Neuronal stem cell (in vitro differentiated cells): ENCODE results near the gene SMIM23.
A peak's percentile ranks its signal among the peaks of the same experiment; 100 is the strongest.

Source experiments
- DNase-seq: peaks from one replicate; pipeline ENCODE4 v3.0.0-alpha.2; 2013; ENCODE audit warnings: low spot score
- H2AFZ ChIP-seq: one replicate; pipeline ENCODE4 v1.6.1; 2013; ENCODE audit warnings: mild to moderate bottlenecking, low read length, inconsistent platforms
- H2AK5ac ChIP-seq: 2 replicates; pipeline ENCODE4 v1.6.1; 2013; ENCODE audit warnings: low read depth, mild to moderate bottlenecking, inconsistent platforms, low read length, moderate library complexity, mixed read lengths
- H2BK120ac ChIP-seq: 2 replicates; pipeline ENCODE4 v1.6.1; 2013; ENCODE audit warnings: low read depth, mild to moderate bottlenecking, inconsistent platforms, low read length, moderate library complexity, mixed read lengths
- H2BK12ac ChIP-seq: one replicate; pipeline ENCODE4 v1.6.1; 2013; ENCODE audit warnings: low read length, inconsistent platforms
- H2BK15ac ChIP-seq: 2 replicates; pipeline ENCODE4 v1.6.1; 2013; ENCODE audit warnings: mild to moderate bottlenecking, low read length, inconsistent platforms, mixed read lengths
- H2BK5ac ChIP-seq: one replicate; pipeline ENCODE4 v1.6.1; 2013; ENCODE audit warnings: inconsistent platforms, mild to moderate bottlenecking, low read length, moderate library complexity
- H3K14ac ChIP-seq: one replicate; pipeline ENCODE4 v1.6.1; 2013; ENCODE audit warnings: low read length, inconsistent platforms
- H3K18ac ChIP-seq: 2 replicates; pipeline ENCODE4 v1.6.1; 2013; ENCODE audit warnings: low read length, inconsistent platforms
- H3K23ac ChIP-seq: 2 replicates; pipeline ENCODE4 v1.6.1; 2013; ENCODE audit warnings: low read depth, mild to moderate bottlenecking, mixed read lengths, low read length, inconsistent platforms; ENCODE audit not compliant: poor library complexity
- H3K27ac ChIP-seq: replicated peaks from 3 replicates; pipeline ENCODE4 v1.5.1; 2013; ENCODE audit warnings: low read length, inconsistent platforms
- H3K27me3 ChIP-seq, 3 experiments: 2 replicates each; pipeline ENCODE4 v1.6.1; 2013; ENCODE audit warnings: low read length in 3 of 3, mild to moderate bottlenecking in 2 of 3, inconsistent platforms in 1 of 3, low read depth in 1 of 3, mixed read lengths in 1 of 3, moderate library complexity in 1 of 3; ENCODE audit not compliant: control insufficient read depth in 3 of 3, insufficient read depth in 3 of 3
- H3K36me3 ChIP-seq, 2 donors: replicated peaks in 1 of 2; 2 replicates each; pipeline ENCODE4 v1.6.1; 2013; ENCODE audit warnings: low read length in 2 of 2; ENCODE audit not compliant: control insufficient read depth in 2 of 2, insufficient read depth in 2 of 2
- H3K4ac ChIP-seq: 2 replicates; pipeline ENCODE4 v1.6.1; 2013; ENCODE audit warnings: inconsistent platforms, mild to moderate bottlenecking, low read length, moderate library complexity
- H3K4me1 ChIP-seq, 2 donors: 1 replicate in 1 of 2; 2 replicates in 1 of 2; pipeline ENCODE4 v1.6.1; 2013; ENCODE audit warnings: low read length in 2 of 2, low read depth in 1 of 2; ENCODE audit not compliant: control insufficient read depth in 2 of 2, insufficient read depth in 1 of 2
- H3K4me2 ChIP-seq: one replicate; pipeline ENCODE4 v1.6.1; 2013; ENCODE audit warnings: mild to moderate bottlenecking, low read length, inconsistent platforms; ENCODE audit not compliant: insufficient read depth, poor library complexity, severe bottlenecking
- H3K4me3 ChIP-seq, 2 donors: 2 replicates each; pipeline ENCODE4 v1.5.1; 2013; ENCODE audit warnings: low read length in 2 of 2, mild to moderate bottlenecking in 2 of 2, inconsistent platforms in 1 of 2, moderate library complexity in 1 of 2
- H3K79me1 ChIP-seq: one replicate; pipeline ENCODE4 v1.6.1; 2013; ENCODE audit warnings: low read depth, mild to moderate bottlenecking, inconsistent platforms, low read length, moderate library complexity
- H3K9ac ChIP-seq: one replicate; pipeline ENCODE4 v1.6.1; 2013; ENCODE audit warnings: mild to moderate bottlenecking, low read depth, low read length, inconsistent platforms; ENCODE audit not compliant: poor library complexity
- H3K9me3 ChIP-seq, 2 donors: replicated peaks in 1 of 2; 2 replicates each; pipeline versions ENCODE3 to v1.6.1; 2013; ENCODE audit warnings: low read length in 2 of 2, mild to moderate bottlenecking in 2 of 2, inconsistent platforms in 1 of 2, low read depth in 1 of 2, mixed read lengths in 1 of 2, moderate library complexity in 1 of 2; ENCODE audit not compliant: control insufficient read depth in 2 of 2, insufficient read depth in 1 of 2
- H4K8ac ChIP-seq: one replicate; pipeline ENCODE4 v1.6.1; 2013; ENCODE audit warnings: low read depth, mild to moderate bottlenecking, inconsistent platforms, low read length, moderate library complexity
- H4K91ac ChIP-seq: one replicate; pipeline ENCODE4 v1.6.1; 2013; ENCODE audit warnings: low read length, low read depth, mild to moderate bottlenecking, inconsistent platforms; ENCODE audit not compliant: poor library complexity
- WGBS, 2 donors: extraction: QIAGEN DNeasy Blood & Tissue Kit; methylation state at CpG; one replicate each; pipeline ENCODE4 v1.1.7; 2013; ENCODE audit warnings: missing lambda C conversion rate in 2 of 2, mixed read lengths in 1 of 2; ENCODE audit not compliant: insufficient read length in 2 of 2, insufficient replicate concordance in 1 of 2; ENCODE audit errors: extremely low coverage in 2 of 2; 5-methylcytosine and 5-hydroxymethylcytosine counted together

Gene SMIM23

GRCh38 chr5:171743436-171744076 lies 42.1 kb upstream of the SMIM23 start:
- no peak overlapping the region for H3K4me3 ChIP-seq
- H2BK120ac ChIP-seq: no peak overlapping the region
- H3K36me3 ChIP-seq: no peaks in the 10 kb centered on the region
- no peak overlapping the region for H3K4me2 ChIP-seq
- H2BK15ac ChIP-seq: no peak overlapping the region
- H3K9ac ChIP-seq: no peak overlapping the region
- no peaks in the 10 kb centered on the region for H3K79me1 ChIP-seq
- no peak overlapping the region for H2AK5ac ChIP-seq
- H2BK12ac ChIP-seq: no peak overlapping the region
- H2AFZ ChIP-seq: no peak overlapping the region
- no peak overlapping the region for H4K91ac ChIP-seq
- H3K27ac ChIP-seq: no peak overlapping the region
- no peaks in the 10 kb centered on the region for H3K9me3 ChIP-seq
- no CpG with 5 or more reads among the region's 6 CpGs for WGBS, 2 donors
- no peak overlapping the region for H2BK5ac ChIP-seq
- H3K18ac ChIP-seq: peak overlapping the region; percentile 11
- H3K4me1 ChIP-seq: peaks cover 0 to 9% of the 10 kb centered on the region in 2 donors
- H3K27me3 ChIP-seq: peaks cover 0 to 3% (median 0%) of the 10 kb centered on the region in 3 experiments
- H3K14ac ChIP-seq: no peak overlapping the region
- no peak overlapping the region for H3K4ac ChIP-seq
- no peak for DNase-seq
- no peak overlapping the region for H3K23ac ChIP-seq
- no peak overlapping the region for H4K8ac ChIP-seq

- no peak overlapping the region for H3K9ac ChIP-seq
- H4K8ac ChIP-seq: no peak overlapping the region
- H3K79me1 ChIP-seq: no peaks in the 10 kb centered on the region
- no peak overlapping the region for H3K4ac ChIP-seq
- no peak overlapping the region for H3K14ac ChIP-seq
- no peak overlapping the region for H3K4me3 ChIP-seq
- no peak overlapping the region for H3K18ac ChIP-seq
- no peaks in the 10 kb centered on the region for H3K36me3 ChIP-seq
- H2AFZ ChIP-seq: no peak overlapping the region
- H3K27me3 ChIP-seq: peaks cover 0 to 2% (median 0%) of the 10 kb centered on the region in 3 experiments
- WGBS, 2 donors: no CpG with 5 or more reads among the region's 2 CpGs
- no peak overlapping the region for H3K23ac ChIP-seq
- H3K27ac ChIP-seq: no peak overlapping the region
- no peak overlapping the region for H2BK5ac ChIP-seq
- DNase-seq: no peak
- no peak overlapping the region for H2AK5ac ChIP-seq
- H3K4me2 ChIP-seq: no peak overlapping the region
- peaks cover 0 to 5% of the 10 kb centered on the region in 2 donors for H3K4me1 ChIP-seq
- no peak overlapping the region for H4K91ac ChIP-seq
- H3K9me3 ChIP-seq: no peaks in the 10 kb centered on the region
- no peak overlapping the region for H2BK12ac ChIP-seq
- H2BK120ac ChIP-seq: no peak overlapping the region
- no peak overlapping the region for H2BK15ac ChIP-seq
These were observed 41.4 kb upstream of the SMIM23 start for GRCh38 chr5:171744264-171744663.

- no peak overlapping the region for H3K23ac ChIP-seq
- no peaks in the 10 kb centered on the region for H3K27me3 ChIP-seq
- H3K4me3 ChIP-seq: no peak overlapping the region
- no peaks in the 10 kb centered on the region for H3K4me1 ChIP-seq
- no peak overlapping the region for H2AK5ac ChIP-seq
- no peaks in the 10 kb centered on the region for H3K9me3 ChIP-seq
- H2BK15ac ChIP-seq: no peak overlapping the region
- no peak overlapping the region for H3K9ac ChIP-seq
- H2BK120ac ChIP-seq: no peak overlapping the region
- H3K4me2 ChIP-seq: no peak overlapping the region
- H3K36me3 ChIP-seq: no peaks in the 10 kb centered on the region
- no peak overlapping the region for H3K18ac ChIP-seq
- no peak overlapping the region for H2AFZ ChIP-seq
- H3K4ac ChIP-seq: no peak overlapping the region
- H3K27ac ChIP-seq: no peak overlapping the region
- H2BK12ac ChIP-seq: no peak overlapping the region
- H3K79me1 ChIP-seq: no peaks in the 10 kb centered on the region
- no peak overlapping the region for H3K14ac ChIP-seq
- no peak for DNase-seq
- no peak overlapping the region for H4K91ac ChIP-seq
- H2BK5ac ChIP-seq: no peak overlapping the region
- no CpG with 5 or more reads among the region's 2 CpGs for WGBS, 2 donors
- H4K8ac ChIP-seq: no peak overlapping the region
These were observed 40.7 kb upstream of the SMIM23 start for GRCh38 chr5:171744882-171745281.

GRCh38 chr5:171745602-171746001 lies 40.0 kb upstream of the SMIM23 start:
- Histone ChIP-seq H3K23ac (no peak overlapping the region), H3K9me3 (no peaks in the 10 kb centered on the region), H2AK5ac (no peak overlapping the region), H2AFZ (no peak overlapping the region), H3K27ac (no peak overlapping the region), H3K27me3 (no peaks in the 10 kb centered on the region), H3K36me3 (no peaks in the 10 kb centered on the region), H2BK5ac (no peak overlapping the region), H2BK15ac (no peak overlapping the region), H3K4me2 (no peak overlapping the region), H2BK120ac (no peak overlapping the region), H3K4ac (no peak overlapping the region), H3K14ac (no peak overlapping the region), H3K4me1 (no peaks in the 10 kb centered on the region), H4K8ac (no peak overlapping the region), H3K4me3 (no peak overlapping the region), H3K18ac (no peak overlapping the region), H3K79me1 (no peaks in the 10 kb centered on the region), H4K91ac (no peak overlapping the region), H2BK12ac (no peak overlapping the region), H3K9ac (no peak overlapping the region)
- DNase-seq: no peak
- WGBS, 2 donors: no CpG with 5 or more reads among the region's 5 CpGs
